ENCODE data around the gene CALML6. TPM values are rescaled to one million over a fixed set of nuclear protein-coding genes. Genes with fewer than 3 reads are reported as not detected.

Gene CALML6
- total and polyA plus RNA-seq, 2 of the 8 experiments (the other 6 are each of a cell fraction or from before 2014, with no cell fraction given), result 0.54 to 1.3 TPM

- H3K18ac ChIP-seq (ENCODE audit: extremely low read depth, low read length), result no peak overlapping the region
- peak overlapping the region; percentile 16 for H3K56ac ChIP-seq (replicated peaks; ENCODE audit: insufficient read length, low read depth, low read length)
- no peak overlapping the region for H4K5ac ChIP-seq (ENCODE audit: insufficient read length, low read depth, low read length)
- H3K79me1 ChIP-seq (ENCODE audit: low read depth, low read length), result no peaks in the 10 kb centered on the region
- 92% methylated on average over 8 of the region's 8 CpGs; no CpG with 5 or more reads in 1 of the 2 experiments for WGBS, 2 experiments (ENCODE audit: extremely low coverage in 1 of 2, insufficient coverage in 1 of 2, insufficient read length in 1 of 2, insufficient replicate concordance in 2 of 2, low coverage in 1 of 2, low lambda C conversion rate in 2 of 2, missing lambda C conversion rate in 1 of 2)
- no peak overlapping the region for H3K9ac ChIP-seq (replicated peaks in 1 of 4; ENCODE audit: extremely low read depth in 1 of 4, low read depth in 3 of 4, low read length in 3 of 4)
- H3K27ac ChIP-seq (ENCODE audit: low read depth, low read length), result no peak overlapping the region
- H2BK20ac ChIP-seq (ENCODE audit: low read length), result peak overlapping the region; percentile 9; the same call in 1 of the 2 replicates
- peak overlapping the region; percentile 89 for H4K91ac ChIP-seq (replicated peaks; ENCODE audit: insufficient read length, low read length)
- no peaks in the 10 kb centered on the region for H4K20me1 ChIP-seq (replicated peaks in 1 of 2; ENCODE audit: control insufficient read depth in 1 of 2, insufficient read depth in 2 of 2, low read length in 2 of 2)
- no peaks in the 10 kb centered on the region for H3K9me3 ChIP-seq (ENCODE audit: insufficient read depth in 2 of 2, low read depth in 1 of 2, low read length in 1 of 2)
- H3K4ac ChIP-seq (replicated peaks; ENCODE audit: insufficient read length, low read depth, low read length), result peak overlapping the region; percentile 69
- H2AFZ ChIP-seq (ENCODE audit: low read length), result no peak overlapping the region
- H3K4me3 ChIP-seq (ENCODE audit: extremely low read depth in 1 of 4, insufficient read depth in 2 of 4, low read depth in 3 of 4, low read length in 4 of 4), result no peak overlapping the region
- peak overlapping the region; percentile 54 for H2BK120ac ChIP-seq (replicated peaks; ENCODE audit: low read depth, low read length)
- H2BK15ac ChIP-seq (ENCODE audit: low read length), result no peak overlapping the region
- no peak overlapping the region for H2BK12ac ChIP-seq (ENCODE audit: low read depth, low read length)
- no peaks in the 10 kb centered on the region for H3K79me2 ChIP-seq (ENCODE audit: control insufficient read depth in 1 of 2, insufficient read depth in 2 of 2, low read length in 2 of 2)
- peaks cover 0 to 10% (median 5%) of the 10 kb centered on the region in 4 experiments; a peak in 5 of 7 replicates for H3K4me1 ChIP-seq (replicated peaks in 1 of 4; ENCODE audit: control insufficient read depth in 3 of 4, insufficient read depth in 4 of 4, low read length in 3 of 4)
- peak overlapping the region; percentile 45 for H4K8ac ChIP-seq (ENCODE audit: extremely low read depth, insufficient read depth, low read length)
- ChIA-PET POLR2A (ENCODE audit: partially characterized antibody) (interaction anchor here (1.3 to 1.4 kb wide), 2 partner anchors 8 to 12 kb away, joined by 3 to 4 read pairs; partner anchors contain the start of gene CALML6), CTCF (ENCODE audit: partially characterized antibody) (interaction anchor here (0.6 to 9.7 kb wide), 20 partner anchors 9 to 138 kb away, joined by 3 to 74 read pairs (median 8); no protein-coding TSS in a partner anchor)
- H2BK5ac ChIP-seq (ENCODE audit: low read depth, low read length), result peak overlapping the region; percentile 60; the same call in 1 of the 2 replicates
- no peaks in the 10 kb centered on the region for H3K36me3 ChIP-seq (ENCODE audit: control insufficient read depth in 2 of 4, insufficient read depth in 4 of 4, low read length in 3 of 4)
- peaks cover 5% of the 10 kb centered on the region; the same call in 1 of the 2 replicates for H3K23me2 ChIP-seq (ENCODE audit: low read depth, low read length)
- FAIRE-seq (no peak), DNase-seq (ENCODE audit: low read depth in 1 of 2, low spot score in 2 of 2) (no peak)
- H3K23ac ChIP-seq (ENCODE audit: insufficient read length), result no peak overlapping the region
- no peaks in the 10 kb centered on the region; a peak in 1 of 7 replicates for H3K27me3 ChIP-seq (replicated peaks in 1 of 4; ENCODE audit: control insufficient read depth in 3 of 4, extremely low read depth in 1 of 4, insufficient read depth in 3 of 4, low read length in 3 of 4)
- 0 out of 2 replicates have a peak overlapping the region, but pooled peaks have one; percentile 65 for H2AK5ac ChIP-seq (ENCODE audit: low read depth, low read length)
- H3K14ac ChIP-seq (ENCODE audit: insufficient read length), result no peak overlapping the region
- no peak overlapping the region for H3K4me2 ChIP-seq (ENCODE audit: insufficient read depth in 1 of 2, low read depth in 2 of 2, low read length in 2 of 2)
- TF ChIP-seq CHD2 (IDR thresholded peaks at IDR 0.05; ENCODE audit: low read length) (no peak), BCL11A (IDR thresholded peaks at IDR 0.05; ENCODE audit: low read depth in 2 of 2, low read length in 2 of 2) (no peak), MAX (IDR thresholded peaks at IDR 0.05) (no peak), HDAC2 (IDR thresholded peaks at IDR 0.05; ENCODE audit: borderline replicate concordance in 1 of 2, low read depth in 2 of 2, low read length in 2 of 2) (no peak), RNF2 (IDR thresholded peaks at IDR 0.05; ENCODE audit: borderline replicate concordance, low read depth, low read length, missing control alignments, poor library complexity, severe bottlenecking) (no peak), RXRA (IDR thresholded peaks at IDR 0.05; ENCODE audit: insufficient read depth, low read depth, low read length) (no peak), SUZ12 (IDR thresholded peaks at IDR 0.05; ENCODE audit: low read length) (no peak), KDM4A (IDR thresholded peaks at IDR 0.05; ENCODE audit: low read depth, low read length, severe bottlenecking) (no peak), ASH2L (IDR thresholded peaks at IDR 0.05; ENCODE audit: low read length) (no peak), POLR2A (IDR thresholded peaks at IDR 0.05; ENCODE audit: control extremely low read depth in 1 of 2, low read depth in 2 of 2, low read length in 2 of 2) (no peak), CBX5 (IDR thresholded peaks at IDR 0.05; ENCODE audit: low read depth, low read length) (no peak)
Observed at GRCh38 chr1:1907098-1907736, 7.8 kb upstream of the CALML6 start.
